ENCODE data around the gene XYLT1. TPM values are rescaled to one million over a fixed set of nuclear protein-coding genes. Genes with fewer than 3 reads are reported as not detected.
A peak's percentile ranks its signal among the peaks of the same experiment; 100 is the strongest.

Gene XYLT1
- polyA plus RNA-seq, 1 of the 3 experiments (the other 2 are of a cell fraction), result 17.6 TPM

GRCh38 chr16:17126156-17126555 is 344.6 kb downstream of the XYLT1 start:
- peaks cover 0 to 6% of the 10 kb centered on the region in 2 experiments; a peak in 1 of 4 replicates for H3K4me1 ChIP-seq (ENCODE audit: control insufficient read depth in 1 of 2, insufficient read depth in 2 of 2, low read depth in 1 of 2, low read length in 1 of 2)
- H3K27me3 ChIP-seq (ENCODE audit: insufficient read depth), result no peaks in the 10 kb centered on the region
- H3K9me3 ChIP-seq, result no peaks in the 10 kb centered on the region
- no peak overlapping the region for H2AFZ ChIP-seq (ENCODE audit: low read depth)
- TF ChIP-seq FOXM1 (IDR thresholded peaks at IDR 0.05; ENCODE audit: low read depth), result no peak
- TF ChIP-seq EP300 (IDR thresholded peaks at IDR 0.05; ENCODE audit: borderline replicate concordance in 1 of 2, low read depth in 1 of 2, low read length in 1 of 2), result peak in 1 of 2 experiments; percentile 43; a peak in 1 of 4 replicates
- H3K79me2 ChIP-seq (ENCODE audit: insufficient read depth), result peaks cover 3% of the 10 kb centered on the region; the same call in 1 of the 2 replicates
- H3K4me3 ChIP-seq (ENCODE audit: low read depth in 2 of 2, low read length in 1 of 2), result no peak overlapping the region
- no peaks in the 10 kb centered on the region for H3K9me2 ChIP-seq
- H3K9ac ChIP-seq, result no peak overlapping the region
- 86% methylated on average over 2 of the region's 3 CpGs for WGBS (ENCODE audit: low lambda C conversion rate)
- no peak for DNase-seq
- no peak overlapping the region for H3K4me2 ChIP-seq
- H4K20me1 ChIP-seq (ENCODE audit: insufficient read depth), result peaks cover 16% of the 10 kb centered on the region; the same call in 1 of the 2 replicates
- POLR2A ChIA-PET, result no interaction called here
- peaks cover 39 to 75% of the 10 kb centered on the region in 2 experiments for H3K36me3 ChIP-seq (replicated peaks in 1 of 2; ENCODE audit: control insufficient read depth in 1 of 2, insufficient read depth in 2 of 2, low read length in 1 of 2)
- CTCF ChIA-PET, result no interaction called here
- H3K27ac ChIP-seq (ENCODE audit: low read depth in 2 of 2, low read length in 1 of 2), result peak overlapping the region in 1 of 2 experiments; percentile 36; a peak in 1 of 4 replicates
- H3F3A ChIP-seq (replicated peaks; ENCODE audit: insufficient read depth), result peaks cover 5% of the 10 kb centered on the region

- peaks cover 16% of the 10 kb centered on the region; the same call in 1 of the 2 replicates for H4K20me1 ChIP-seq (ENCODE audit: insufficient read depth)
- no peak overlapping the region for H2AFZ ChIP-seq (ENCODE audit: low read depth)
- no peak overlapping the region for H3K4me3 ChIP-seq (ENCODE audit: low read depth in 2 of 2, low read length in 1 of 2)
- H3K9me2 ChIP-seq, result no peaks in the 10 kb centered on the region
- TF ChIP-seq FOSL2 (IDR thresholded peaks at IDR 0.05; ENCODE audit: borderline replicate concordance, low read depth) (no peak), ZBTB33 (IDR thresholded peaks at IDR 0.05; ENCODE audit: borderline replicate concordance, low read depth) (no peak), USF1 (IDR thresholded peaks at IDR 0.05; ENCODE audit: borderline replicate concordance, low read depth) (no peak), GATA2 (CRISPR knock-in tag; IDR thresholded peaks at IDR 0.05) (no peak), ELF1 (IDR thresholded peaks at IDR 0.05) (no peak), USF2 (IDR thresholded peaks at IDR 0.05; ENCODE audit: borderline replicate concordance, low read depth, low read length) (no peak), RFX5 (IDR thresholded peaks at IDR 0.05; ENCODE audit: low read length) (no peak), TAF1 (IDR thresholded peaks at IDR 0.05; ENCODE audit: borderline replicate concordance, low read depth, low read length) (no peak)
- H3K4me2 ChIP-seq, result no peak overlapping the region
- H3F3A ChIP-seq (replicated peaks; ENCODE audit: insufficient read depth), result peaks cover 5% of the 10 kb centered on the region
- H3K9ac ChIP-seq, result no peak overlapping the region
- ChIA-PET POLR2A (no interaction called here), CTCF (no interaction called here)
- no peak overlapping the region for H3K27ac ChIP-seq (ENCODE audit: low read depth in 2 of 2, low read length in 1 of 2)
- H3K36me3 ChIP-seq (replicated peaks in 1 of 2; ENCODE audit: control insufficient read depth in 1 of 2, insufficient read depth in 2 of 2, low read length in 1 of 2), result peaks cover 38 to 75% of the 10 kb centered on the region in 2 experiments
- H3K4me1 ChIP-seq (ENCODE audit: control insufficient read depth in 1 of 2, insufficient read depth in 2 of 2, low read depth in 1 of 2, low read length in 1 of 2), result peaks cover 0 to 6% of the 10 kb centered on the region in 2 experiments; a peak in 1 of 4 replicates
- H3K27me3 ChIP-seq (ENCODE audit: insufficient read depth), result no peaks in the 10 kb centered on the region
- no peak for DNase-seq
- H3K79me2 ChIP-seq (ENCODE audit: insufficient read depth), result no peaks in the 10 kb centered on the region; the same call in 1 of the 2 replicates
- no peaks in the 10 kb centered on the region for H3K9me3 ChIP-seq
Measured at GRCh38 chr16:17125671-17126070, 345.1 kb downstream of the XYLT1 start.

Data from SK-N-SH (cell line).